ENCODE results near the gene NACA. TPM values are rescaled to one million over a fixed set of nuclear protein-coding genes. Genes with fewer than 3 reads are reported as not detected.
A peak's percentile ranks its signal among the peaks of the same experiment; 100 is the strongest.
"Not testable (repeated sequence)": the region's sequence is repeated elsewhere in the genome, so short reads cannot be mapped to it uniquely, and the experiment has no call there.

NACA gene
- total RNA-seq, 2 experiments from 2014 or later, result 793 to 820 TPM

DNA sequence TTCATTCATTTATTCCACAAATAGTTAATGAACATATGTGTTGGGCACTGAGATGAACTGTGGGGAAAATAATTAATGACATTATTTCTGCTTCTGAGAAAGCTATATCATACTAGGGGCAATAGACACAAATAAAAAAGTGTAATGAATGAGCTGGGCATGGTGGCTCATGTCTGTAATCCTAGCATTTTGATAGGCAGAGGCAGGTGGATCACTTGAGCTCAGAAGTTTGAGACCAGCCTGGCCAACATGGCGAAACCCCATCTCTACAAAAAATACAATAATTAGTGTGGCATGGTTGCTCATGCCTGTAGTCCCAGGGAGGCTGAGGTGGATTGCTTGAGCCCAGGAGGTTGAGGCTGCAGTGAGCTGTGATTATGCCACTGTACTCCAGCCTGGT, 32.9 kb upstream of the NACA start:
- ATAC-seq; H3K36me3 Mint-ChIP-seq (ENCODE audit: low read depth): not testable (repeated sequence)

DNA sequence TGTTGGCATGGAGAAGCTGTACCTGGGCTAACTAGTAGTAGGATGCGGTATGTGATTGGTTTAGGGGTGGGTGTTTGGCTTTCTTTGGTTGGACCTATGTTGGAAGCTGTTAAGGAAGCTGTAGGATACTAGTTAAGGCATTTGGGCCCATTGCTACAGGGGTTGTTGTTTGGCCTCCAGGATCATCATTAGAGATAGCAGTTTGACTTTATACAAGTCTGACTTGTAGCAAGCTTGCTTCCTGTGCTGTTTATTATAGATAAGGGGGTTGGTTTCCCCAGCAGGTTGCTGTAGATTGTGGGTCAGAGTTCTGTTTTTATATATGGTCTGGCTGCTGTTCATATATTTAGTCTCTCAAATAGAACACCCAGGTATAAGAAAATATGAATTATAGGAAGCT, 28.5 kb upstream of the NACA start:
- H3K36me3 Mint-ChIP-seq (ENCODE audit: low read depth), result peaks cover 31% of the 10 kb centered on the region
- H3K27ac Mint-ChIP-seq, result no peak overlapping the region
- no peaks in the 10 kb centered on the region for H3K27me3 Mint-ChIP-seq (ENCODE audit: low read depth)
- CTCF ChIA-PET, result interaction anchor here (0.9 to 18.0 kb wide), 8 partner anchors 11 to 359 kb away, joined by 3 to 213 read pairs (median 4); partner anchors contain the start of genes NACA and ZBTB39
- no peak for DNase-seq
- POLR2A ChIA-PET, result interaction anchor here (0.6 to 3.2 kb wide), 5 partner anchors 28 to 358 kb away, joined by 3 to 16 read pairs (median 4); partner anchors contain the start of genes NACA and STAT6
- ATAC-seq, result no peak
- peaks cover 39% of the 10 kb centered on the region for H3K4me1 Mint-ChIP-seq (ENCODE audit: low read depth)
- H3K4me3 Mint-ChIP-seq, result peak overlapping the region; percentile 40
- H3K9me3 Mint-ChIP-seq (ENCODE audit: insufficient read depth), result peaks cover 4% of the 10 kb centered on the region

More for the DNA sequence above, 32.9 kb upstream of the NACA start:
- H3K4me3 Mint-ChIP-seq; DNase-seq; H3K27me3 Mint-ChIP-seq (ENCODE audit: low read depth); H3K9me3 Mint-ChIP-seq (ENCODE audit: insufficient read depth); H3K27ac Mint-ChIP-seq: not testable (repeated sequence)
- H3K4me1 Mint-ChIP-seq (ENCODE audit: low read depth), result peaks cover 14% of the 10 kb centered on the region
- ChIA-PET CTCF (interaction anchor here (0.7 to 18.0 kb wide), 13 partner anchors 8 to 425 kb away, joined by 3 to 213 read pairs (median 4); partner anchors contain the start of genes STAT6 and ZBTB39), POLR2A (interaction anchor here (0.6 to 1.0 kb wide), 3 partner anchors 16 to 388 kb away, joined by 3 to 4 read pairs (median 3); no protein-coding TSS in a partner anchor)

DNA sequence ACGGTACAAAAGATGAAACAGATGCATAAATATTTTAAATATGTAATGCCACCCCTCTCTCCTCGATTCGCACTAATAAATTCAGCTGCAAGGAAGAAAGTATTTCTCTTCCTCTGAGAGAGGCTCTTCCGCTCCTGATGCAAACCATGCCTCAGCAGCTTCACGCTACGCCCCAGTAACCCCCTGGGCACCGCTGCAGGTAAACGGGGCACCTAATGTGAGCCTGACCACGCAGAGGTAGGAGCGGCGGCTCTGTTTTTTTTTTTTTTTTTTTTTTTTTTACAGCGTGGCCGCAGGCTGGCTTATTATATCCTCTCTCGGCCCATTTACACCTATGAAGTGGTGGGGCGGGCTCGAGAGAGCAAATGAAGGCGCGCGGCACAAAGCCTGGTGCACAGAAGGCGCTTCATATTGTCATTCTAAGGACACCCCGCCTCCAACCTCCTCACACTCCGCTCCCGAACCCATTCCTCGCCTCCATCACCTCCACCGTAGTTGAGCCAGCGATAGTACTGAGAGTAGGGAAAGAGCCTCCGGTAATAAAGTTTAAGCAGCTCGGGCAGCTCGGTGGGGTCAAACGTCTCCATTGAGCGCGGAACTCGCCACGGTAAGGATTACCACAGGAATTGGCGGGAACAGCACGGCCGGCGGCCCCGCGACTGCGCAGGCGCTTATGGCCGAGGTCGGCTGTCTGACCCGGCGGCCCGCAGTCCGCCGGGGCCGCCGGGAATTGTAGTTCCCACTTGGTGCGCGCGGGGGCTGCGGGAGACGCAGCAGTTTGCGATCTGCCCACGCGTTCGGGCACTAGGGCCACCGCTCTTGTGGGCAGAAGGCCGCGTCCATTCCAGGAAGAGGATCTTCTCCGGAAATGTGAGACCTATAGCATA, 26.9 kb upstream of the NACA start, which contains the start of gene PRIM1:
Gene PRIM1 (minus strand): TSS at position 612 of the 887 bp plus-strand sequence. CDS start 25 bp downstream, at position 587.
- no peaks in the 10 kb centered on the region for H3K27me3 Mint-ChIP-seq (ENCODE audit: low read depth)
- peaks cover 48% of the 10 kb centered on the region for H3K4me1 Mint-ChIP-seq (ENCODE audit: low read depth)
- CTCF ChIA-PET, result interaction anchor here (0.6 to 18.0 kb wide), 7 partner anchors 11 to 252 kb away, joined by 3 to 213 read pairs (median 3); partner anchors contain the start of genes NACA and ZBTB39
- no peaks in the 10 kb centered on the region for H3K9me3 Mint-ChIP-seq (ENCODE audit: insufficient read depth)
- peaks cover 41% of the 10 kb centered on the region for H3K36me3 Mint-ChIP-seq (ENCODE audit: low read depth)
- POLR2A ChIA-PET, result interaction anchor here (0.6 to 3.2 kb wide), 6 partner anchors 26 to 359 kb away, joined by 4 to 16 read pairs (median 9); partner anchors contain the start of genes NACA, PTGES3 and STAT6
- ATAC-seq (peak; percentile 89), DNase-seq (peak; percentile 91)
- peak within 1 kb of the TSS; percentile 99 for H3K27ac Mint-ChIP-seq
- peak within 1 kb of the TSS; percentile 99 for H3K4me3 Mint-ChIP-seq

DNA sequence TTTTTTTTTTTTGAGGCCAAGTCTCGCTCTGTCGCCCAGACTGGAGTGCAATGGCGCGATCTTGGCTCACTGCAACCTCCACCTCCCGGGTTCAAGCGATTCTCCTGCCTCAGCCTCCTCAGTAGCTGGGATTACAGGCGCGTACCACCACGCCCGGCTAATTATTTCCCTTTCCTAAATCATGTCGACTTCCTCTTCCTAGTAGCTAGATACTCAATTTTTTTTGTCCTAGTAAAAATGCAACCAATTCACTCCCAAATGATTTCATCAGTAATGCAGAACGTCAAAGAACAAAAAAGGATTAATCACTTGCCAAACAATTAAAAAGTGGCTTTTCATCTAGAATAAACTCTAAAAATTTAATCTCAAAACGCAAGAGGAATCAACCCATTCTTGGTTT, 25.5 kb upstream of the NACA start:
- Mint-ChIP-seq H3K36me3 (ENCODE audit: low read depth) (peaks cover 48% of the 10 kb centered on the region), H3K4me1 (ENCODE audit: low read depth) (peaks cover 49% of the 10 kb centered on the region), H3K27ac (peak overlapping the region; percentile 60), H3K4me3 (peak overlapping the region; percentile 99)
- H3K9me3 Mint-ChIP-seq (ENCODE audit: insufficient read depth); ATAC-seq; H3K27me3 Mint-ChIP-seq (ENCODE audit: low read depth); DNase-seq: not testable (repeated sequence)
- CTCF ChIA-PET, result interaction anchor here (0.6 to 18.0 kb wide), 5 partner anchors 10 to 253 kb away, joined by 3 to 213 read pairs (median 3); partner anchors contain the start of gene ZBTB39
- POLR2A ChIA-PET, result interaction anchor here (1.5 to 1.9 kb wide), 2 partner anchors 25 to 62 kb away, joined by 9 to 15 read pairs; partner anchors contain the start of genes NACA and PTGES3

DNA sequence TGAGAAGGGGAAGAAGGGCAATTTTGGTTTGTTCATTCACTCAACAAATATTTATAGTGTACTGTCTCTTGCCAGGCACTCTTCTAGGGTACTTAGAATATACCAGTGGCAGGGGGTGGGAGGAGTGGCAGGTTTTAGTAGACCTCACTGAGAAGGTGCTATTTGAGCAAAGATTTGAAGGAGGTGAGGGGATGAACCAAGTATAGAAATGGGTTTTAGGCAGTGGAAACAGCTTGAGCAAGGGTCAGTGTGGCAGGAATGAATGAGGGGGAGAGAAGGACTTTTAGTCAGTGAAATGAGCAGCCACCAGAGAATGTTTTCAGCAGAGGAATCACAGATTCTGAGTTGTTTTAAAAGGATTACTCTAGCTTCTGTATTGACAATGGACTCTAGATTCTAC, 24.8 kb upstream of the NACA start:
- POLR2A ChIA-PET, result interaction anchor here (1.5 to 2.0 kb wide), 2 partner anchors 24 to 361 kb away, joined by 4 to 10 read pairs; partner anchors contain the start of genes NACA and STAT6

DNA sequence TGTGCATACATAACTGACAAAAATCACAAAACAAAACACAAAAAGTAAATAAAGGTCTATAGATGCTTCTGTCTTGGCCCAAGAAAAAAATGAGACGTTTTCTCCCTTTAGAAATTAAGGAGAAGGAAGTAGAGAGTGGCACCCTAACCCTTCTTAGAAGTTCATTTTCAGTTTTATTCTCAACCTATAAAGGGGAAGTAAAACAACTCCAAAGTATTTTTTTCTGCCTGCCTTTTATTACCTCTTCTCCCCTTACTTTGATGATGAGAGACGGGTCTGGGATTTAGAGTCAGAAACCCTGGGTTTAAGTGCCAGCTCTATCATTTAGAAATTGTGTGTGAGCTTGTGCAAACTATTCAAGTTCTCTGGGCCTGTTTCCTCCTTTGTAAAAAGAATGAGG, 24.3 kb upstream of the NACA start:
- Mint-ChIP-seq H3K4me1 (ENCODE audit: low read depth) (peaks cover 49% of the 10 kb centered on the region), H3K4me3 (peak overlapping the region; percentile 58), H3K27me3 (ENCODE audit: low read depth) (no peaks in the 10 kb centered on the region), H3K27ac (peak overlapping the region; percentile 69), H3K9me3 (ENCODE audit: insufficient read depth) (no peaks in the 10 kb centered on the region), H3K36me3 (ENCODE audit: low read depth) (peaks cover 56% of the 10 kb centered on the region)
- no peak for ATAC-seq
- POLR2A ChIA-PET, result interaction anchor here (1.5 to 2.0 kb wide), 2 partner anchors 24 to 362 kb away, joined by 4 to 10 read pairs; partner anchors contain the start of genes NACA and STAT6
- CTCF ChIA-PET, result interaction anchor here (0.8 to 18.0 kb wide), 3 partner anchors 24 to 254 kb away, joined by 3 to 213 read pairs (median 5); partner anchors contain the start of genes NACA and ZBTB39
- no peak for DNase-seq

More for the DNA sequence above, 24.8 kb upstream of the NACA start:
- Mint-ChIP-seq H3K4me1 (ENCODE audit: low read depth) (peaks cover 49% of the 10 kb centered on the region), H3K9me3 (ENCODE audit: insufficient read depth) (no peaks in the 10 kb centered on the region), H3K36me3 (ENCODE audit: low read depth) (peaks cover 52% of the 10 kb centered on the region), H3K4me3 (peak overlapping the region; percentile 58), H3K27me3 (ENCODE audit: low read depth) (no peaks in the 10 kb centered on the region), H3K27ac (peak overlapping the region; percentile 69)
- DNase-seq (no peak), ATAC-seq (no peak)
- CTCF ChIA-PET, result interaction anchor here (0.8 to 18.0 kb wide), 4 partner anchors 25 to 254 kb away, joined by 3 to 213 read pairs (median 4); partner anchors contain the start of genes NACA and ZBTB39

DNA sequence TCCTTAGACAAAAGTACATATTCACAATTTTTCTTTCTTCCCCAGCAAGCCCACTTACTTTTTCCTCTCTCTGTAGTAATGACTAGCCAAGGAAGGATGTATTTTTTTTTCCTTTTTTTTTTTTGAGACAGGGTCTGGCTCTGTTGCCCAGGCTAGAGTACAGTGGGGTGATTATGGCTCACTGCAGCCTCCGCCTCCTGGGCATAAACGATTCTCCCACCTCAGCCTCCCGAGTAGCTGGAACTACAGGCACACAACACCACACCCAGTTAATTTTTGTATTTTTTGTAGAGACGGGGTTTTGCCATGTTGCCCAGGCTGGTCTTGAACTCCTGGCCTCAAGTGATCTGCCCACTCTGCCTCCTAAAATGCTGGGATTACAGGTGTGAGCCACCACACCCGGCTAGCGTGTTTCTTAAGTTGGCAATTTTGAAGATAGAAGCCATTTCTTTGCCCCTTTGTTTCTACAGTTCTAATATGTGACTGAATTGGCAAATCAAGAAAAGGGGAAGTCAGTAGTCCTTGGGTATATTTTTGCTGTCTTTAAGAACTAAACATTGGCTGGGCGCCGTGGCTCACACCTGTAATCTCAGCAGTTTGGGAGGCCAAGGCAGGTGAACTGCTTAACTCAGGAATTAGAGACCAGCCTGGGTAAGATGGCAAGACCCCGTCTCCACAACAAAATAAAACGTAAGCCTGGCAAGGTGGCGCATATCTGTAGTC, 3.2 kb upstream of the NACA start:
- ATAC-seq (no peak), DNase-seq (no peak)
- POLR2A ChIA-PET, result no interaction called here
- no peak overlapping the region for H3K4me3 Mint-ChIP-seq
- no peak overlapping the region for H3K27ac Mint-ChIP-seq
- H3K4me1 Mint-ChIP-seq (ENCODE audit: low read depth), result peaks cover 19% of the 10 kb centered on the region
- H3K36me3 Mint-ChIP-seq (ENCODE audit: low read depth), result peaks cover 57% of the 10 kb centered on the region
- H3K9me3 Mint-ChIP-seq (ENCODE audit: insufficient read depth), result no peaks in the 10 kb centered on the region
- CTCF ChIA-PET, result no interaction called here
- H3K27me3 Mint-ChIP-seq (ENCODE audit: low read depth), result no peaks in the 10 kb centered on the region

DNA sequence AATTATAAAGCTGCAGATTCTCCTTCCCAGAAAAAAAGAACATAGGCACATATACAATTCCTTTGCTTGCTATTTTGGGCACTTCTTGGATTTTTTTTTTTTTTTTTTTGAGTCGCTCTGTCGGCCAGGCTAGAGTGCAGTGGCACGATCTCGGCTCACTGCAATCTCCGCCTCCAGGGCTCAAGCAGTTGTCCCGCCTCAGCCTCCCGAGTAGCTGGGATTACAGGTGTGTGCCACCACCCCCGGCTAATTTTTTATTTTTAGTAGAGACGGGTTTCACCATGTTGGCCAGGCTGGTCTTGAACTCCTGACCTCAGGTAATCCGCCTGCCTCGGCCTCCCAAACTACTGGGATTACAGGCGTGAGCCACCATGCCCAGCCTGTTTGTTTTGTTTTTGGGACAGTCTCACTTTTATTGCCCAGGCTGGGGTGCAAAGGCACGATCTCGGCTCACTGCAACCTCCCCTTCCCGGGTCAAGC, 1.1 kb upstream of the NACA start:
- H3K4me3 Mint-ChIP-seq, result peak overlapping the region; percentile 98
- not testable (repeated sequence) for ATAC-seq; H3K27me3 Mint-ChIP-seq (ENCODE audit: low read depth); H3K9me3 Mint-ChIP-seq (ENCODE audit: insufficient read depth); DNase-seq
- H3K27ac Mint-ChIP-seq, result peak overlapping the region; percentile 97
- H3K36me3 Mint-ChIP-seq (ENCODE audit: low read depth), result peaks cover 66% of the 10 kb centered on the region
- CTCF ChIA-PET, result interaction anchor here (0.7 to 1.9 kb wide), 8 partner anchors 25 to 385 kb away, joined by 3 to 9 read pairs (median 4); partner anchors contain the start of gene STAT6
- POLR2A ChIA-PET, result interaction anchor here (0.6 to 6.9 kb wide), 19 partner anchors 9 to 800 kb away, joined by 3 to 119 read pairs (median 5); partner anchors contain the start of genes ATP5F1B, NEMP1, PRIM1 and PTGES3
- peaks cover 39% of the 10 kb centered on the region for H3K4me1 Mint-ChIP-seq (ENCODE audit: low read depth)

DNA sequence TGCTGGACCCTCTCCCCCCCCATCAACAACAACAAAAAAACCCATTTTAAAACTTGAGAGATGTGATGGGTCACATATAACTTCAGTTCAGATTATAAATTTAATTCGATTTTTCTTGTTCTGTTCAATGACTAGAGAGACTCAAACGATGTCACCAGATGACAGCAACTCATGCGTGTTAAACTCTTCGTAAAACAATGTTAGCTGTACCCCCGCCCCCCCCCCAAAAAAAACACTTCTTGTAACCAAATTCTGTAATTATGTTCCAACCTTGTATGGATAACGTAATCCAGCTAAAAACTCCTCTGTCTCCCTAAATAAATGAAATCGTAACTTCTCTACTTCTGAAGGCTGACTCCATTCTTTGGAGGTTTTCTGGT, 614 bp upstream of the NACA start:
- peak overlapping the region; percentile 97 for H3K27ac Mint-ChIP-seq
- no peaks in the 10 kb centered on the region for H3K27me3 Mint-ChIP-seq (ENCODE audit: low read depth)
- no peak for DNase-seq
- POLR2A ChIA-PET, result interaction anchor here (0.6 to 6.9 kb wide), 31 partner anchors 9 to 801 kb away, joined by 3 to 119 read pairs (median 5); partner anchors contain the start of genes ATP5F1B, LRP1, NEMP1 and PRIM1
- H3K36me3 Mint-ChIP-seq (ENCODE audit: low read depth), result peaks cover 66% of the 10 kb centered on the region
- no peaks in the 10 kb centered on the region for H3K9me3 Mint-ChIP-seq (ENCODE audit: insufficient read depth)
- no peak for ATAC-seq
- H3K4me3 Mint-ChIP-seq, result peak overlapping the region; percentile 98
- peaks cover 44% of the 10 kb centered on the region for H3K4me1 Mint-ChIP-seq (ENCODE audit: low read depth)
- CTCF ChIA-PET, result interaction anchor here (0.7 to 1.9 kb wide), 9 partner anchors 24 to 386 kb away, joined by 3 to 9 read pairs (median 4); partner anchors contain the start of gene STAT6

DNA sequence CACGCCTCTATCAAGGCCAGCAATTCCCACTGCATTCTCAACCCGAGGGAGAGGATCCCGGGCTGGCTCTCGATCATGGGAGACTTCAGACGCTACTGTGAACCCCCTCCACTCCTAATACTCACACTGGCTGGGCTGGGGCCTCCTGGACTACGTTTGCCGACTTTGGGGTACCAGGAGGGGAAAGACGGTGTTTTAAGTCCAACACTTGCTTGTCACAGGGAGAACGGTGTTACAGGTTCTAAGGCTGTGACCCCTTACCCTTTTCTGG, 463 bp downstream of the NACA start:
- Mint-ChIP-seq H3K27me3 (ENCODE audit: low read depth) (no peaks in the 10 kb centered on the region), H3K4me3 (peak overlapping the region; percentile 98), H3K4me1 (ENCODE audit: low read depth) (peaks cover 55% of the 10 kb centered on the region), H3K9me3 (ENCODE audit: insufficient read depth) (no peaks in the 10 kb centered on the region), H3K36me3 (ENCODE audit: low read depth) (peaks cover 73% of the 10 kb centered on the region), H3K27ac (peak overlapping the region; percentile 97)
- ATAC-seq, result no peak
- ChIA-PET POLR2A (interaction anchor here (1.1 to 6.9 kb wide), 6 partner anchors 8 to 96 kb away, joined by 5 to 119 read pairs (median 13); partner anchors contain the start of gene PTGES3), CTCF (interaction anchor here (1.4 to 3.8 kb wide), 3 partner anchors 36 to 89 kb away, joined by 8 to 13 read pairs (median 9); no protein-coding TSS in a partner anchor)
- DNase-seq, result no peak
